GM12891 (cell line): ENCODE measurements around the gene C22orf15.

Source experiments
- POLR2A ChIP-seq: IDR thresholded peaks from 2 replicates; pipeline ENCODE4 v1.6.1; 2011; ENCODE audit warnings: low read depth, low read length, control low read depth
- POLR2AphosphoS5 ChIP-seq: IDR thresholded peaks from 2 replicates; pipeline ENCODE4 v1.6.1; 2011; ENCODE audit warnings: low read depth, low read length, control low read depth
- POU2F2 ChIP-seq: IDR thresholded peaks from 2 replicates; pipeline ENCODE4 v1.6.1; 2011; ENCODE audit warnings: low read depth, mild to moderate bottlenecking, control low read depth, low read length, moderate library complexity
- SPI1 ChIP-seq: IDR thresholded peaks from 2 replicates; pipeline ENCODE4 v1.6.1; 2011; ENCODE audit warnings: low read depth, low read length, control low read depth
- TAF1 ChIP-seq: IDR thresholded peaks from 2 replicates; pipeline ENCODE4 v1.6.1; 2011; ENCODE audit warnings: low read depth, low read length, control low read depth

- TF ChIP-seq TAF1: no peak
- no peak for TF ChIP-seq POLR2AphosphoS5
- no peak for TF ChIP-seq POLR2A
- no peak for TF ChIP-seq SPI1
- TF ChIP-seq POU2F2: no peak
Observed at GRCh38 chr22:23737696-23738095, 25.1 kb upstream of the C22orf15 start.
